Osteoblast (primary cell): ENCODE data around the gene MGAT4A. TPM values are rescaled to one million over a fixed set of nuclear protein-coding genes. Genes with fewer than 3 reads are reported as not detected.

Source experiments
- DNase-seq: peaks from one replicate; pipeline ENCODE4 v3.0.0; 2011; ENCODE audit warnings: low spot score, mixed read lengths; ENCODE audit not compliant: insufficient read length; ENCODE audit errors: missing footprints
- H2AFZ ChIP-seq: 2 replicates; pipeline ENCODE4 v1.6.0; 2011; ENCODE audit warnings: mild to moderate bottlenecking, low read length
- H3K27ac ChIP-seq: 2 replicates; pipeline ENCODE4 v1.5.1; 2011; ENCODE audit warnings: mild to moderate bottlenecking, low read depth, low read length, moderate library complexity
- H3K27me3 ChIP-seq: 2 replicates; pipeline ENCODE4 v1.6.0; 2012; ENCODE audit warnings: mild to moderate bottlenecking, control low read depth, inconsistent platforms, low read length, moderate library complexity; ENCODE audit not compliant: insufficient read depth
- H3K36me3 ChIP-seq: 2 replicates; pipeline ENCODE4 v1.5.1; 2011; ENCODE audit warnings: mild to moderate bottlenecking, low read length, control low read depth, moderate library complexity; ENCODE audit not compliant: insufficient read depth
- H3K4me1 ChIP-seq: 2 replicates; pipeline ENCODE4 v1.5.1; 2011; ENCODE audit warnings: mild to moderate bottlenecking, low read length, control low read depth, moderate library complexity; ENCODE audit not compliant: insufficient read depth
- H3K4me2 ChIP-seq: 2 replicates; pipeline ENCODE4 v1.6.0; 2011; ENCODE audit warnings: mild to moderate bottlenecking, low read length; ENCODE audit not compliant: insufficient read depth
- H3K4me3 ChIP-seq: fragments of 200-600 bp; sonication (generic); 3 replicates; pipeline ENCODE4 v1.5.1; 2012; ENCODE audit warnings: mild to moderate bottlenecking, low read length, inconsistent platforms; ENCODE audit not compliant: insufficient read depth
- H3K79me2 ChIP-seq: 2 replicates; pipeline ENCODE4 v1.6.0; 2012; ENCODE audit warnings: mild to moderate bottlenecking, low read length, control low read depth, inconsistent platforms; ENCODE audit not compliant: insufficient read depth
- H3K9me3 ChIP-seq: 2 replicates; pipeline ENCODE4 v1.5.1; 2011; ENCODE audit warnings: low read depth, low read length, control low read depth
- H4K20me1 ChIP-seq: 2 replicates; pipeline ENCODE4 v1.6.0; 2012; ENCODE audit warnings: mild to moderate bottlenecking, low read length, control low read depth; ENCODE audit not compliant: insufficient read depth
- CTCF ChIP-seq: IDR thresholded peaks from 2 replicates; pipeline ENCODE4 v1.5.1; 2011; ENCODE audit warnings: mild to moderate bottlenecking, low read depth, low read length, moderate library complexity; ENCODE audit errors: extremely low read depth
- total RNA-seq: library from RNA; depleted of rRNA; stranded (reverse); fragments of >200 nt; gene quantifications from 2 replicates; pipeline ENCODE4 v1.2.3, GENCODE V29; 2012

The MGAT4A gene
- total RNA-seq, 1 donor = 0.36 TPM

GRCh38 chr2:98570356-98570755, 160.6 kb downstream of the MGAT4A start:
- Histone ChIP-seq H3K27me3 (no peaks in the 10 kb centered on the region), H3K79me2 (no peaks in the 10 kb centered on the region), H3K36me3 (no peaks in the 10 kb centered on the region), H3K4me2 (no peak overlapping the region), H3K4me3 (no peak overlapping the region), H3K4me1 (peaks cover 11% of the 10 kb centered on the region), H3K27ac (no peak overlapping the region), H3K9me3 (no peaks in the 10 kb centered on the region), H4K20me1 (no peaks in the 10 kb centered on the region), H2AFZ (no peak overlapping the region)
- no peak for DNase-seq
- TF ChIP-seq CTCF = no peak

- no peaks in the 10 kb centered on the region for H3K36me3 ChIP-seq
- no peak for DNase-seq
- no peak for TF ChIP-seq CTCF
- H3K4me3 ChIP-seq = no peak overlapping the region
- H3K79me2 ChIP-seq = no peaks in the 10 kb centered on the region
- H3K4me2 ChIP-seq = no peak overlapping the region
- no peaks in the 10 kb centered on the region for H3K27me3 ChIP-seq
- no peaks in the 10 kb centered on the region for H3K9me3 ChIP-seq
- no peaks in the 10 kb centered on the region for H4K20me1 ChIP-seq
- no peak overlapping the region for H3K27ac ChIP-seq
- H3K4me1 ChIP-seq = peaks cover 11% of the 10 kb centered on the region
- H2AFZ ChIP-seq = no peak overlapping the region
These were observed 161.0 kb downstream of the MGAT4A start for GRCh38 chr2:98569915-98570314.

DNA sequence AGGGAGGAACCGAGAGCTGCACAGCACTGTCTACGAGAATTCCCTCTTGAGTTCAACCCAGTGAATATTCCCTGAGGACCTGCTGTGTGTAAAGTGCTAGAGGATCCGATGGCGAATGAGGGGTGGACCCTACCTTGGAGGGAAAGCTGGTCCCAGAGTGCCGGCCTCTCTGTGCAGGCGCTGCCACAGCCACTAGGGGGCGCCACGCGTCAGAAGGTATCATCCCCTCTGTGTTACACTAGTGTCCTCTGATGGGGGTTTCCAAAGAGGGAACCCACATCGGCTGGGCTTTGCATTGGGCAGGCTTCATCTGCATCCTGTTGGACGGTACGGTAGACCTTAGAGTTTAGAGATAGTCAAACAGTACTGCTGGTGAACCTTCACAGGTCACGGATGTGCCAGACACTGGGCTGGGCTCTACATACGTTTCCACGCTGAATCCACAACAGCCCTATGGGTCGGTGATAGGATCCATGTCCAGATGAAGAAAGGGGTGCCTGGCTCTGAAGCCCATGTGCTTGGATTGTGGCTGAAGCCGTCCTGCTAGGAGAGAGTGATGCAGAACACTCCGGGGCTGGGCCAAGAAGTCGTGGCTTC, 161.6 kb downstream of the MGAT4A start:
- Histone ChIP-seq H3K79me2 (no peaks in the 10 kb centered on the region), H3K27me3 (no peaks in the 10 kb centered on the region), H3K9me3 (no peaks in the 10 kb centered on the region), H3K4me1 (peaks cover 11% of the 10 kb centered on the region), H3K4me2 (no peak overlapping the region), H3K36me3 (no peaks in the 10 kb centered on the region), H4K20me1 (no peaks in the 10 kb centered on the region), H2AFZ (no peak overlapping the region), H3K4me3 (no peak overlapping the region), H3K27ac (no peak overlapping the region)
- peak; percentile 79 for TF ChIP-seq CTCF
- DNase-seq = peak; percentile 96

Other genes with a start within 250 kb of the MGAT4A start
- gene COA5, start 122.6 kb downstream of the MGAT4A start, total RNA-seq = 17.4 and 21.2 TPM in 2 replicates
- 31.5 and 36.2 TPM in 2 replicates for gene UNC50, start 122.5 kb downstream of the MGAT4A start, total RNA-seq
- gene CRACDL, start 205.1 kb upstream of the MGAT4A start, total RNA-seq = not detected in 2 replicates